Nephron (organoid): Measurements from ENCODE around the gene KCND3.

Experiments
- H3K27ac Mint-ChIP-seq, 3 experiments: 2 replicates each; pipeline ENCODE4 v1.8.0; 2020; ENCODE audit warnings: mixed read lengths in 3 of 3, mild to moderate bottlenecking in 2 of 3, moderate library complexity in 1 of 3
- H3K27me3 Mint-ChIP-seq: 2 replicates; pipeline ENCODE4 v1.8.0; 2021; ENCODE audit warnings: low read depth, mild to moderate bottlenecking, moderate library complexity, mixed read lengths
- H3K36me3 Mint-ChIP-seq: 2 replicates; pipeline ENCODE4 v1.8.0; 2020; ENCODE audit warnings: low read depth, mixed read lengths
- H3K4me1 Mint-ChIP-seq: 2 replicates; pipeline ENCODE4 v1.8.0; 2020; ENCODE audit warnings: mixed read lengths
- H3K4me3 Mint-ChIP-seq, 3 experiments: 2 replicates each; pipeline ENCODE4 v1.8.0; 2020; ENCODE audit warnings: mild to moderate bottlenecking in 3 of 3, mixed read lengths in 3 of 3, moderate library complexity in 2 of 3
- H3K9me3 Mint-ChIP-seq: 2 replicates; pipeline ENCODE4 v1.8.0; 2020; ENCODE audit warnings: mixed read lengths
- CTCF ChIP-seq, 3 experiments: fragments of 200-600 bp; sonication (generic); IDR thresholded peaks; one replicate each; pipeline ENCODE4 v1.5.0; 2021; ENCODE audit warnings: antibody characterized with exemption in 3 of 3; ENCODE audit not compliant: unreplicated experiment in 3 of 3

Gene KCND3

GRCh38 chr1:111832521-111833155 is 156.8 kb downstream of the KCND3 start:
- no peaks in the 10 kb centered on the region for H3K4me1 Mint-ChIP-seq
- H3K4me3 Mint-ChIP-seq = no peak overlapping the region
- H3K27ac Mint-ChIP-seq = no peak overlapping the region
- TF ChIP-seq CTCF (IDR thresholded peaks at IDR 0.05; ENCODE audit: unreplicated experiment in 3 of 3) = no peak
- H3K9me3 Mint-ChIP-seq = no peaks in the 10 kb centered on the region
- H3K27me3 Mint-ChIP-seq = peaks cover 5% of the 10 kb centered on the region
- H3K36me3 Mint-ChIP-seq = no peaks in the 10 kb centered on the region

- no peak for TF ChIP-seq CTCF (IDR thresholded peaks at IDR 0.05; ENCODE audit: unreplicated experiment in 3 of 3)
- Mint-ChIP-seq H3K27me3 (peaks cover 5% of the 10 kb centered on the region), H3K9me3 (no peaks in the 10 kb centered on the region), H3K4me3 (no peak overlapping the region), H3K36me3 (no peaks in the 10 kb centered on the region), H3K4me1 (no peaks in the 10 kb centered on the region), H3K27ac (no peak overlapping the region)
Observed at GRCh38 chr1:111831153-111831552, 158.3 kb downstream of the KCND3 start.

GRCh38 chr1:111827946-111828345 is 161.5 kb downstream of the KCND3 start:
- peaks cover 7% of the 10 kb centered on the region for H3K27me3 Mint-ChIP-seq
- H3K4me1 Mint-ChIP-seq = no peaks in the 10 kb centered on the region
- H3K36me3 Mint-ChIP-seq = no peaks in the 10 kb centered on the region
- H3K9me3 Mint-ChIP-seq = no peaks in the 10 kb centered on the region
- H3K27ac Mint-ChIP-seq = no peak overlapping the region
- H3K4me3 Mint-ChIP-seq = no peak overlapping the region
- TF ChIP-seq CTCF (IDR thresholded peaks at IDR 0.05; ENCODE audit: unreplicated experiment in 3 of 3) = no peak

GRCh38 chr1:111826278-111826677 is 163.2 kb downstream of the KCND3 start:
- no peak for TF ChIP-seq CTCF (IDR thresholded peaks at IDR 0.05; ENCODE audit: unreplicated experiment in 3 of 3)
- no peak overlapping the region for H3K27ac Mint-ChIP-seq

GRCh38 chr1:111825217-111825616 is 164.3 kb downstream of the KCND3 start:
- no peak for TF ChIP-seq CTCF (IDR thresholded peaks at IDR 0.05; ENCODE audit: unreplicated experiment in 3 of 3)
- Mint-ChIP-seq H3K9me3 (no peaks in the 10 kb centered on the region), H3K36me3 (no peaks in the 10 kb centered on the region), H3K27ac (no peak overlapping the region), H3K4me3 (no peak overlapping the region), H3K27me3 (peaks cover 9% of the 10 kb centered on the region), H3K4me1 (no peaks in the 10 kb centered on the region)

More at GRCh38 chr1:111826278-111826677, 163.2 kb downstream of the KCND3 start:
- no peaks in the 10 kb centered on the region for H3K36me3 Mint-ChIP-seq
- H3K4me1 Mint-ChIP-seq = no peaks in the 10 kb centered on the region
- no peak overlapping the region for H3K4me3 Mint-ChIP-seq
- no peaks in the 10 kb centered on the region for H3K9me3 Mint-ChIP-seq
- H3K27me3 Mint-ChIP-seq = peaks cover 9% of the 10 kb centered on the region

- Mint-ChIP-seq H3K36me3 (no peaks in the 10 kb centered on the region), H3K4me1 (no peaks in the 10 kb centered on the region), H3K27ac (no peak overlapping the region), H3K4me3 (no peak overlapping the region), H3K27me3 (peaks cover 9% of the 10 kb centered on the region), H3K9me3 (no peaks in the 10 kb centered on the region)
- TF ChIP-seq CTCF (IDR thresholded peaks at IDR 0.05; ENCODE audit: unreplicated experiment in 3 of 3) = no peak
Observed at GRCh38 chr1:111822138-111822537, 167.3 kb downstream of the KCND3 start.
